GM12878 (cell line): ENCODE results near the gene ZFP90. TPM values are rescaled to one million over a fixed set of nuclear protein-coding genes. Genes with fewer than 3 reads are reported as not detected.

Experiments used
- ATAC-seq: fragments of 200-7000 bp; cut with Tn5 transposase; 3 replicates; pipeline ENCODE4 v1.9.1; 2020; ENCODE audit warnings: mild to moderate bottlenecking, moderate library complexity
- BruUV-seq: library from RNA; stranded (reverse); fragments of 400-500 nt; replicated peaks from 2 replicates; lab custom pipeline; 2021; lab: Mats Ljungman, UMichigan
- CTCF ChIA-PET: fragments of 300-600 bp; sonication (Branson Sonifier 250); formaldehyde crosslinking; extraction: SDS; loops from one replicate; lab custom pipeline; 2021; ENCODE audit warnings: inconsistent platforms; lab: Yijun Ruan, JAX
- POLR2A ChIA-PET: fragments of 350-600 bp; formaldehyde crosslinking; extraction: SDS; loops from one replicate; lab custom pipeline; 2021; ENCODE audit warnings: inconsistent platforms; lab: Charles Lee
- RAD21 ChIA-PET: fragments of 300-600 bp; sonication (Branson Sonifier 250); formaldehyde crosslinking; loops from one replicate; lab custom pipeline; 2023; ENCODE audit warnings: antibody characterized with exemption; ENCODE audit not compliant: unreplicated experiment; lab: Charles Lee
- SMC1A ChIA-PET: fragments of 300-600 bp; sonication (Branson Sonifier 250); formaldehyde crosslinking; loops from one replicate; lab custom pipeline; 2023; ENCODE audit not compliant: unreplicated experiment, uncharacterized antibody; lab: Charles Lee
- DNase-seq: peaks from one replicate; pipeline ENCODE4 v3.0.0-alpha.2; 2011; ENCODE audit warnings: low read depth, low spot score
- FAIRE-seq: peaks from 3 replicates; lab custom pipeline; 2011; peaks lifted over from hg19 to GRCh38; lab: Jason Lieb, UNC
- H2AFZ ChIP-seq: 2 replicates; pipeline ENCODE4 v1.6.0; 2011; ENCODE audit warnings: low read depth, low read length, control low read depth; ENCODE audit not compliant: control insufficient read depth
- H3K27ac ChIP-seq: 2 replicates; pipeline ENCODE4 v1.5.1; 2011; ENCODE audit warnings: control low read depth; ENCODE audit not compliant: control insufficient read depth, insufficient read depth
- H3K27me3 ChIP-seq, 2 experiments: replicated peaks in 1 of 2; 2 replicates each; pipeline versions ENCODE4 v1.6.0 to v1.6.1; 2011; ENCODE audit warnings: low read length in 1 of 2; ENCODE audit not compliant: control insufficient read depth in 2 of 2, insufficient read depth in 2 of 2
- H3K36me3 ChIP-seq, 2 experiments: 2 replicates each; pipeline ENCODE4 v1.5.1; 2011; ENCODE audit warnings: low read length in 1 of 2; ENCODE audit not compliant: control insufficient read depth in 2 of 2, insufficient read depth in 2 of 2
- H3K4me1 ChIP-seq: 2 replicates; pipeline ENCODE4 v1.6.1; 2011; ENCODE audit warnings: mild to moderate bottlenecking, low read length, moderate library complexity, mixed read lengths; ENCODE audit not compliant: control insufficient read depth, insufficient read depth
- H3K4me2 ChIP-seq: 2 replicates; pipeline ENCODE4 v1.6.0; 2011; ENCODE audit warnings: control low read depth; ENCODE audit not compliant: control insufficient read depth, insufficient read depth
- H3K4me3 ChIP-seq: fragments of 200-600 bp; sonication (generic); 2 replicates; pipeline ENCODE4 v1.5.1; 2016
- H3K79me2 ChIP-seq: 2 replicates; pipeline ENCODE4 v1.6.0; 2011; ENCODE audit warnings: low read length; ENCODE audit not compliant: control insufficient read depth, insufficient read depth
- H3K9ac ChIP-seq: 2 replicates; pipeline ENCODE4 v1.8.0; 2011; ENCODE audit warnings: low read length, control low read depth, mixed read lengths; ENCODE audit not compliant: control insufficient read depth, insufficient read depth
- H3K9me3 ChIP-seq: replicated peaks from 3 replicates; pipeline ENCODE4 v1.5.1; 2011; ENCODE audit warnings: mild to moderate bottlenecking, low read length; ENCODE audit not compliant: control insufficient read depth, insufficient read depth
- H4K20me1 ChIP-seq: 2 replicates; pipeline ENCODE4 v1.6.0; 2011; ENCODE audit not compliant: control insufficient read depth, insufficient read depth
- NRF1 ChIP-seq: conservative IDR thresholded peaks from 2 replicates; pipeline ENCODE4 v1.6.1; 2011; ENCODE audit warnings: mild to moderate bottlenecking, low read depth, low read length, improper control_type of control experiment
- PAX8 ChIP-seq: fragments of 450-650 bp; IDR thresholded peaks from 2 replicates; pipeline ENCODE4 v1.6.1; 2017; ENCODE audit warnings: mild to moderate bottlenecking, moderate library complexity
- PML ChIP-seq: IDR thresholded peaks from 2 replicates; pipeline ENCODE4 v1.6.1; 2012; ENCODE audit warnings: low read length, inconsistent platforms
- SMC3 ChIP-seq: IDR thresholded peaks from 2 replicates; pipeline ENCODE4 v1.6.1; 2011; ENCODE audit warnings: low read length, improper control_type of control experiment, borderline replicate concordance
- ZNF384 ChIP-seq: IDR thresholded peaks from 2 replicates; pipeline ENCODE4 v1.6.1; 2012; ENCODE audit warnings: low read depth, mild to moderate bottlenecking, low read length, improper control_type of control experiment, borderline replicate concordance
- WGBS: methylation state at CpG from one replicate; pipeline ENCODE4 v1.1.6; 2016; ENCODE audit warnings: low lambda C conversion rate; ENCODE audit not compliant: insufficient replicate concordance, insufficient coverage; ENCODE audit errors: missing lambda C conversion rate; 5-methylcytosine and 5-hydroxymethylcytosine counted together
- in situ Hi-C: fragments of 300-500 bp; cut with MboI; formaldehyde crosslinking; loops from 9 replicates; pipeline ENCODE4 v1.14.3; 2018; ENCODE audit warnings: mixed read lengths
- intact Hi-C: fragments of 100-400 bp; cut with micrococcal nuclease; formaldehyde crosslinking; loops from one replicate; pipeline ENCODE4 v1.14.2; 2022; ENCODE audit not compliant: unreplicated experiment
- polyA plus RNA-seq, 11 experiments: library from polyadenylated mRNA; depleted of rRNA in 4 of 11; unstranded in 6 of 11; stranded (reverse) in 5 of 11; fragments of >200 nt; fragmentation: Nextera tagmentation in 4 of 11; fragmentation: Illumina TruSeq in 1 of 11; extraction: Ambion mirVana in 4 of 11; extraction: Trizol in 1 of 11; gene quantifications; 1 replicate in 1 of 11; 2 replicates in 10 of 11; pipeline versions ENCODE4 v1.2.1 to v1.2.3, GENCODE V29; 2011 to 2016; ENCODE audit warnings: inconsistent platforms in 2 of 11, missing spikeins in 2 of 11, low read depth in 1 of 11
- total RNA-seq, 4 experiments: library from RNA; depleted of rRNA in 3 of 4; stranded (reverse); fragments of >200 nt in 3 of 4; fragmentation: Illumina TruSeq in 1 of 4; extraction: Trizol in 1 of 4; gene quantifications; 2 replicates each; pipeline versions ENCODE4 v1.2.1 to v1.2.3, GENCODE V29; 2013 to 2021

ZFP90 gene
- total and polyA plus RNA-seq, 10 of the 15 experiments (the other 5 are each of a cell fraction or from before 2014, with no cell fraction given): 3.3 to 20.0 (median 15.4) TPM

GRCh38 chr16:68508013-68508412, 31.1 kb upstream of the ZFP90 start:
- WGBS: 50% methylated on average over 8 of the region's 8 CpGs
- Histone ChIP-seq H3K4me1 (no peaks in the 10 kb centered on the region), H4K20me1 (no peaks in the 10 kb centered on the region), H3K4me2 (no peak overlapping the region), H3K9me3 (no peaks in the 10 kb centered on the region), H2AFZ (no peak overlapping the region), H3K36me3 (no peaks in the 10 kb centered on the region), H3K9ac (no peak overlapping the region), H3K27ac (no peak overlapping the region), H3K79me2 (no peaks in the 10 kb centered on the region), H3K4me3 (no peak overlapping the region), H3K27me3 (peaks cover 0 to 2% of the 10 kb centered on the region in 2 experiments; a peak in 3 of 4 replicates)
- intact Hi-C loops: no loop called here
- CTCF ChIA-PET: interaction anchor here (0.6 to 5.6 kb wide), 5 partner anchors 10 to 111 kb away, joined by 3 to 82 read pairs (median 6); no protein-coding TSS in a partner anchor
- TF ChIP-seq ZNF384 (no peak), SMC3 (no peak), NRF1 (no peak), PML (no peak)
- FAIRE-seq (no peak), DNase-seq (no peak), ATAC-seq (no peak)
- no TSS peak for BruUV-seq
- SMC1A ChIA-PET: no interaction called here
- in situ Hi-C loops: no loop called here
- POLR2A ChIA-PET: no interaction called here
- RAD21 ChIA-PET: interaction anchor here (1.0 to 1.7 kb wide), 3 partner anchors 38 to 111 kb away, joined by 3 to 5 read pairs (median 3); no protein-coding TSS in a partner anchor

- no peaks in the 10 kb centered on the region for H3K4me1 ChIP-seq
- ATAC-seq (no peak), FAIRE-seq (no peak), DNase-seq (no peak)
- in situ Hi-C loops: no loop called here
- no peak overlapping the region for H2AFZ ChIP-seq
- POLR2A ChIA-PET: no interaction called here
- intact Hi-C loops: no loop called here
- TF ChIP-seq PAX8: no peak
- no TSS peak for BruUV-seq
- RAD21 ChIA-PET: interaction anchor here (1.7 kb wide), 2 partner anchors 40 to 112 kb away, joined by 3 to 5 read pairs; no protein-coding TSS in a partner anchor
- no peak overlapping the region for H3K4me3 ChIP-seq
- 60% methylated on average over 6 of the region's 7 CpGs for WGBS
- no peak overlapping the region for H3K9ac ChIP-seq
- SMC1A ChIA-PET: interaction anchor here (1.3 kb wide), 1 partner anchor 140 kb away, joined by 3 read pairs; no protein-coding TSS in a partner anchor
- CTCF ChIA-PET: interaction anchor here (0.8 to 5.6 kb wide), 5 partner anchors 38 to 113 kb away, joined by 3 to 82 read pairs (median 7); no protein-coding TSS in a partner anchor
- peaks cover 0 to 2% of the 10 kb centered on the region in 2 experiments; a peak in 1 of 4 replicates for H3K27me3 ChIP-seq
- no peak overlapping the region for H3K27ac ChIP-seq
- H4K20me1 ChIP-seq: no peaks in the 10 kb centered on the region
- no peaks in the 10 kb centered on the region for H3K36me3 ChIP-seq
- H3K79me2 ChIP-seq: no peaks in the 10 kb centered on the region
- no peaks in the 10 kb centered on the region for H3K9me3 ChIP-seq
- H3K4me2 ChIP-seq: no peak overlapping the region
These were observed 30.4 kb upstream of the ZFP90 start for GRCh38 chr16:68508641-68509240.
